GM12892 (cell line): ENCODE measurements around the gene TOGARAM2.

Source experiments
- DNase-seq: peaks from one replicate; pipeline ENCODE4 v3.0.0; 2011; ENCODE audit not compliant: insufficient read length
- FAIRE-seq: peaks from 2 replicates; lab custom pipeline; 2011; peaks lifted over from hg19 to GRCh38; lab: Jason Lieb, UNC
- POLR2A ChIP-seq: IDR thresholded peaks from 2 replicates; pipeline ENCODE4 v1.6.1; 2011; ENCODE audit warnings: low read depth, low read length, control low read depth
- POLR2AphosphoS5 ChIP-seq: IDR thresholded peaks from 2 replicates; pipeline ENCODE4 v1.6.1; 2011; ENCODE audit warnings: low read depth, low read length, control low read depth
- TAF1 ChIP-seq: IDR thresholded peaks from 2 replicates; pipeline ENCODE4 v1.6.1; 2011; ENCODE audit warnings: low read depth, mild to moderate bottlenecking, control low read depth, low read length, borderline replicate concordance

Gene TOGARAM2

GRCh38 chr2:29033656-29034055 is 52.6 kb downstream of the TOGARAM2 start:
- TF ChIP-seq POLR2AphosphoS5 (no peak), TAF1 (no peak), POLR2A (no peak)
- DNase-seq = no peak
- no peak for FAIRE-seq

- DNase-seq = no peak
- no peak for FAIRE-seq
- TF ChIP-seq POLR2A (no peak), POLR2AphosphoS5 (no peak), TAF1 (no peak)
Observed at GRCh38 chr2:29035016-29035745, 54.1 kb downstream of the TOGARAM2 start.

GRCh38 chr2:29039718-29040480 is 58.8 kb downstream of the TOGARAM2 start:
- FAIRE-seq (no peak), DNase-seq (no peak)
- TF ChIP-seq POLR2AphosphoS5 (no peak), POLR2A (no peak), TAF1 (no peak)

- no peak for TF ChIP-seq POLR2AphosphoS5
- no peak for TF ChIP-seq TAF1
- TF ChIP-seq POLR2A = no peak
- FAIRE-seq (no peak), DNase-seq (no peak)
Observed at GRCh38 chr2:29040552-29040951, 59.5 kb downstream of the TOGARAM2 start.

- FAIRE-seq = no peak
- DNase-seq = no peak
Observed at GRCh38 chr2:29041161-29041660, 60.1 kb downstream of the TOGARAM2 start.

GRCh38 chr2:29042561-29043075 is 61.5 kb downstream of the TOGARAM2 start:
- no peak for FAIRE-seq
- DNase-seq = no peak
- TF ChIP-seq POLR2A (no peak), TAF1 (no peak), POLR2AphosphoS5 (no peak)

More at GRCh38 chr2:29041161-29041660, 60.1 kb downstream of the TOGARAM2 start:
- TF ChIP-seq POLR2A (no peak), TAF1 (no peak), POLR2AphosphoS5 (no peak)

GRCh38 chr2:29044459-29044858 is 63.4 kb downstream of the TOGARAM2 start:
- FAIRE-seq (no peak), DNase-seq (no peak)
- TF ChIP-seq TAF1 (no peak), POLR2A (no peak), POLR2AphosphoS5 (no peak)

GRCh38 chr2:29046321-29046720 is 65.2 kb downstream of the TOGARAM2 start:
- TF ChIP-seq POLR2AphosphoS5 (no peak), TAF1 (no peak), POLR2A (no peak)
- DNase-seq = no peak
- FAIRE-seq = no peak

- DNase-seq (no peak), FAIRE-seq (no peak)
- TF ChIP-seq POLR2A (no peak), TAF1 (no peak), POLR2AphosphoS5 (no peak)
Observed at GRCh38 chr2:29047083-29047845, 66.2 kb downstream of the TOGARAM2 start.

- FAIRE-seq = no peak
- no peak for DNase-seq
- TF ChIP-seq POLR2AphosphoS5 (no peak), POLR2A (no peak), TAF1 (no peak)
Observed at GRCh38 chr2:29050591-29050990, 69.5 kb downstream of the TOGARAM2 start.

GRCh38 chr2:29051730-29052129 is 70.6 kb downstream of the TOGARAM2 start:
- TF ChIP-seq TAF1 (no peak), POLR2A (no peak), POLR2AphosphoS5 (no peak)
- FAIRE-seq (no peak), DNase-seq (no peak)
